HL-60 (cell line): ENCODE measurements around the gene VDR.

Experiments used
- DNase-seq, 2 experiments: peaks; one replicate each; pipeline ENCODE4 v3.0.0-alpha.2; 2010 to 2020; ENCODE audit warnings: low read depth in 1 of 2, low spot score in 1 of 2
- H3K27ac ChIP-seq: fragments of 250-450 bp; sonication (Bioruptor Pico); replicated peaks from 2 replicates; pipeline ENCODE4 v1.5.1; 2020; ENCODE audit warnings: mild to moderate bottlenecking, moderate library complexity
- H3K27me3 ChIP-seq: fragments of 250-450 bp; sonication (Bioruptor Pico); 2 replicates; pipeline ENCODE4 v1.5.1; 2021; ENCODE audit warnings: mild to moderate bottlenecking, moderate library complexity; ENCODE audit not compliant: insufficient read depth, poor library complexity, severe bottlenecking
- H3K4me3 ChIP-seq: replicated peaks from 2 replicates; pipeline ENCODE4 v1.5.1; 2011; ENCODE audit warnings: mild to moderate bottlenecking, control low read depth, low read length; ENCODE audit not compliant: insufficient read depth
- GABPA ChIP-seq: IDR thresholded peaks from 2 replicates; pipeline ENCODE4 v1.6.1; 2012; ENCODE audit warnings: low read depth
- POLR2AphosphoS5 ChIP-seq: IDR thresholded peaks from 2 replicates; pipeline ENCODE4 v1.6.1; 2012; ENCODE audit warnings: low read depth
- SPI1 ChIP-seq: IDR thresholded peaks from 2 replicates; pipeline ENCODE4 v1.6.1; 2012; ENCODE audit warnings: low read depth, mild to moderate bottlenecking, borderline replicate concordance
- TF ChIP-seq, protein P1 (sequence below): IDR thresholded peaks from 2 replicates; pipeline ENCODE4 v1.6.1; 2012; ENCODE audit warnings: low read depth; ENCODE audit not compliant: insufficient replicate concordance
- TF ChIP-seq, protein P2 (sequence below): IDR thresholded peaks from one replicate; pipeline ENCODE4 v1.5.1; 2011; ENCODE audit warnings: low read length, control low read depth, inconsistent platforms; ENCODE audit not compliant: insufficient read depth

Gene VDR

GRCh38 chr12:47822401-47822800 lies 82.4 kb downstream of the VDR start:
- no peak for DNase-seq
- H3K4me3 ChIP-seq, result no peak overlapping the region
- H3K27me3 ChIP-seq, result no peaks in the 10 kb centered on the region
- H3K27ac ChIP-seq, result no peak overlapping the region
- TF ChIP-seq, protein P1, sequence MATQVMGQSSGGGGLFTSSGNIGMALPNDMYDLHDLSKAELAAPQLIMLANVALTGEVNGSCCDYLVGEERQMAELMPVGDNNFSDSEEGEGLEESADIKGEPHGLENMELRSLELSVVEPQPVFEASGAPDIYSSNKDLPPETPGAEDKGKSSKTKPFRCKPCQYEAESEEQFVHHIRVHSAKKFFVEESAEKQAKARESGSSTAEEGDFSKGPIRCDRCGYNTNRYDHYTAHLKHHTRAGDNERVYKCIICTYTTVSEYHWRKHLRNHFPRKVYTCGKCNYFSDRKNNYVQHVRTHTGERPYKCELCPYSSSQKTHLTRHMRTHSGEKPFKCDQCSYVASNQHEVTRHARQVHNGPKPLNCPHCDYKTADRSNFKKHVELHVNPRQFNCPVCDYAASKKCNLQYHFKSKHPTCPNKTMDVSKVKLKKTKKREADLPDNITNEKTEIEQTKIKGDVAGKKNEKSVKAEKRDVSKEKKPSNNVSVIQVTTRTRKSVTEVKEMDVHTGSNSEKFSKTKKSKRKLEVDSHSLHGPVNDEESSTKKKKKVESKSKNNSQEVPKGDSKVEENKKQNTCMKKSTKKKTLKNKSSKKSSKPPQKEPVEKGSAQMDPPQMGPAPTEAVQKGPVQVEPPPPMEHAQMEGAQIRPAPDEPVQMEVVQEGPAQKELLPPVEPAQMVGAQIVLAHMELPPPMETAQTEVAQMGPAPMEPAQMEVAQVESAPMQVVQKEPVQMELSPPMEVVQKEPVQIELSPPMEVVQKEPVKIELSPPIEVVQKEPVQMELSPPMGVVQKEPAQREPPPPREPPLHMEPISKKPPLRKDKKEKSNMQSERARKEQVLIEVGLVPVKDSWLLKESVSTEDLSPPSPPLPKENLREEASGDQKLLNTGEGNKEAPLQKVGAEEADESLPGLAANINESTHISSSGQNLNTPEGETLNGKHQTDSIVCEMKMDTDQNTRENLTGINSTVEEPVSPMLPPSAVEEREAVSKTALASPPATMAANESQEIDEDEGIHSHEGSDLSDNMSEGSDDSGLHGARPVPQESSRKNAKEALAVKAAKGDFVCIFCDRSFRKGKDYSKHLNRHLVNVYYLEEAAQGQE, result no peak

- DNase-seq, result no peak
- TF ChIP-seq, protein P2, sequence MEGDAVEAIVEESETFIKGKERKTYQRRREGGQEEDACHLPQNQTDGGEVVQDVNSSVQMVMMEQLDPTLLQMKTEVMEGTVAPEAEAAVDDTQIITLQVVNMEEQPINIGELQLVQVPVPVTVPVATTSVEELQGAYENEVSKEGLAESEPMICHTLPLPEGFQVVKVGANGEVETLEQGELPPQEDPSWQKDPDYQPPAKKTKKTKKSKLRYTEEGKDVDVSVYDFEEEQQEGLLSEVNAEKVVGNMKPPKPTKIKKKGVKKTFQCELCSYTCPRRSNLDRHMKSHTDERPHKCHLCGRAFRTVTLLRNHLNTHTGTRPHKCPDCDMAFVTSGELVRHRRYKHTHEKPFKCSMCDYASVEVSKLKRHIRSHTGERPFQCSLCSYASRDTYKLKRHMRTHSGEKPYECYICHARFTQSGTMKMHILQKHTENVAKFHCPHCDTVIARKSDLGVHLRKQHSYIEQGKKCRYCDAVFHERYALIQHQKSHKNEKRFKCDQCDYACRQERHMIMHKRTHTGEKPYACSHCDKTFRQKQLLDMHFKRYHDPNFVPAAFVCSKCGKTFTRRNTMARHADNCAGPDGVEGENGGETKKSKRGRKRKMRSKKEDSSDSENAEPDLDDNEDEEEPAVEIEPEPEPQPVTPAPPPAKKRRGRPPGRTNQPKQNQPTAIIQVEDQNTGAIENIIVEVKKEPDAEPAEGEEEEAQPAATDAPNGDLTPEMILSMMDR, result no peak
- TF ChIP-seq, protein P1, result no peak
- TF ChIP-seq GABPA (no peak), POLR2AphosphoS5 (no peak), SPI1 (no peak)
- Histone ChIP-seq H3K27me3 (no peaks in the 10 kb centered on the region), H3K4me3 (no peak overlapping the region), H3K27ac (no peak overlapping the region)
Observed at GRCh38 chr12:47821346-47821706, 83.5 kb downstream of the VDR start.

GRCh38 chr12:47820631-47821345 lies 84.0 kb downstream of the VDR start:
- TF ChIP-seq SPI1, result peak; percentile 47; the same call in 1 of the 2 replicates
- TF ChIP-seq, protein P1, result no peak
- Histone ChIP-seq H3K4me3 (peak overlapping the region; percentile 55), H3K27me3 (no peaks in the 10 kb centered on the region), H3K27ac (no peak overlapping the region)
- peak; percentile 58 to 85 for DNase-seq

DNA sequence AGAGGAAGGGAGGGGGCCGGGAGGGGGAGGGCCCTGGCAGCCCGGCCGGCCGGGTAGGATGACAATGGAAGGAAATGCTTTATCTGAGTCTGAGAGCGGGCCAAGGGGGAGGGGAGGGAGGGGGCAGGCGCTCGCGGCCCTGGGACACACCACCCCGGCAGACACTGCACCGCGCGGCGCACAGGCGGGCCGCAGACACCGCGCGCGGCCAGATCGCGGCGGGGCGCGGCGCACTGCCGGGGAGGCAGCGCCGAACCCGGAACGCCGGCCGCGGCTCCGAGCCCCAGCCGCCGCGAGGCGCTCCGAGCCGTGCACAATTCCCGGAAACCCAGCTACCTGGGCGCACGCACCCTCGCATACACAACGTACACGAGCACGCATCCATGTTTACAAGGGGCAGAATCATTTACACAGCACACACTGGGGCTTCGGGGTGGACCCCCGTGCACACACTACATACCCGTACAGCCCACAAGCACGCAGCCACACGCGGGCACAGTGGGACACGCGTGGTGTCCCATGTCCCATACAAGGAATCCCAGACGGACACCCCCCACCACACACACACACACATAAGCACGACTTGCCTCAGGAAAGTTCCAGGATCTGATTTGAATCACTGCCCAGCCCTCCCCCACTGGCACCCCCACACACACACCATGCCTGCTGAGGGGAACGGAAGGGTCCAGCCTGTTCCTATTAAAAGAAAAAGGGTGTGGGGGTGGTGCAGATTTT lies 84.7 kb downstream of the VDR start, which contains the start of gene HDAC7:
TSS of gene HDAC7 (minus strand) at position 8 of the 735 bp plus-strand sequence. CDS start 118 bp downstream, outside the sequence.
- TF ChIP-seq POLR2AphosphoS5 (peak; percentile 32; the same call in 1 of the 2 replicates), SPI1 (no peak)
- peak within 1 kb of the TSS; percentile 47 for H3K27ac ChIP-seq
- peak within 1 kb of the TSS; percentile 55 for H3K4me3 ChIP-seq
- H3K27me3 ChIP-seq, result no peaks in the 10 kb centered on the region
- DNase-seq, result peak in 1 of 2 experiments; percentile 59
